ENCODE data around the gene KPNA6.

KPNA6 gene

DNA sequence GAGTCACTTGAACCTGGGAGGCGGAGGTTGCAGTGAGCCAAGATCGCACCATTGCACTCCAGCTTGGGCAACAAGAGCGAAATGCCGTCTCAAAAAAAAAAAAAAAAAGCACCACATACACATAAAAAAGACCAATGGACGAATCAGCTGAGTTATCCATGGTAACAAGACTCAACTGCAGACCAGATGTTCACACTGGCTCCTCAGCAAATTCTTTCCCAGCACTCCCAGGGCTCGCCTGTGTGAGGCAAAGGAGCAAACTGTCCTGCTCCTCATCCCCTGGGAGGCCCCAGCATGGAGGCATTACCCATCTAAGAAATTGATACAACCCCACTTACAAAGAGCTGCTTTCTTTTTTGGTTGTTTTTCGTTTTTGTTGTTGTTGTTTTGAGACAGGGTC, 111.2 kb downstream of the KPNA6 start:
- no peak for DNase-seq (ENCODE audit: low read depth)

DNA sequence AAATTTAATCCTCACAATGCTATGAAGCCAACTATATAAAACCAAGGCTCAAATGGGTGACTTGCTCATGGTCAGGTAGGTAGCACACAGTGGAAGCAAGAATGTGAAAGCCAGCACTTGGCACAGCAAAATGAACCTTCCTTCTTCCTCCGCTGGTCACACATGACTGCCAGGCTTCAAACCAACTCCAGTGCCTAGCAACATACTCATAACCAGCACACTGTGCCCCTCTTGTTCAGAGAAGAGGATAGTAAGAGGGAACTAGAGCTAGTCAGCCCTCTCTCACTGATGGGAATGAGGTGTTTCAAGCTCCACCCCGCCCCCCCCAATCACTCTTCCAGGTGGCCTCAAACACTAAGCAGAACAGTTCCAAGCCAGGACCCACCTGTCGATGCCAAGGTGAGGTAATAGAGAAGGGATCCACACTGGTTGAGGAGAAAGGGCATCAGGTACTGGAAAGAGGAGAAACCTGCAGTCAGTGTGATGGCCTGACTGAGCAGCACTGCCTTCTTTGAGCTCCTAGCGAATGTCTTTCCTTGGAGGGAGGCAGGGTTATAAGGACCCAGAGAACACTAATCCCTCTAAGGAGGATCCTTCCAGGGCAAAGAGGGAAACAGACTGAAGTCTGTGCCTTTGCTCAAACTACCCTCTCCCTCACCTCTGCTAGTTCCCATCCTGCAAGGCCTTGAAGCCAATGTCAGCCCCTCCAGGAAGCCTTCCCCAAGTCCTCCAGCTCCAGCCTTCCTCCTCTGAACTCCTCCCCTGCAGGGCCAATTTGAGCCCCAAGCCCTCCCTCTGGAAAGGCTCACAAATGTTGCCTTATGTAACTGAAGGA, 113.1 kb downstream of the KPNA6 start:
- DNase-seq (ENCODE audit: low read depth) = no peak

DNA sequence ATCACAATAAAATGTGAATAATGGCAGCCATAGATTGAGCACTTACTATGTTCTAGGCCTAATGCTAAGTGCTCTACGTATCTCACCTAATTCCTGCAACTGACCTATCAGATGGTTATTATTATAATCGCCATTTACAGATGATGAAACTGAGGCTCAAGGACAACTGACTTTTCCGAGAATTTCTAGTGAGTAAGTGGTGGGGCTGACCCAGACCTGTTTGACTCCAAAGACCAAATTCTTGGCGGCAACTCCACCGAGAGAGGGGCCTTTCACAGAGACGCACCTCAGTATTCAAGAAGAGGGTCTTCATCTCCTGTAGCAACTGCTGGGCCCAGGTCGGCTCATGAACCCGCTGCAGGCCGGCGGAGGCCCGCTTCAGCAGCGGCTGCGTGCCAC, 113.7 kb downstream of the KPNA6 start:
- DNase-seq (ENCODE audit: low read depth) = no peak

DNA sequence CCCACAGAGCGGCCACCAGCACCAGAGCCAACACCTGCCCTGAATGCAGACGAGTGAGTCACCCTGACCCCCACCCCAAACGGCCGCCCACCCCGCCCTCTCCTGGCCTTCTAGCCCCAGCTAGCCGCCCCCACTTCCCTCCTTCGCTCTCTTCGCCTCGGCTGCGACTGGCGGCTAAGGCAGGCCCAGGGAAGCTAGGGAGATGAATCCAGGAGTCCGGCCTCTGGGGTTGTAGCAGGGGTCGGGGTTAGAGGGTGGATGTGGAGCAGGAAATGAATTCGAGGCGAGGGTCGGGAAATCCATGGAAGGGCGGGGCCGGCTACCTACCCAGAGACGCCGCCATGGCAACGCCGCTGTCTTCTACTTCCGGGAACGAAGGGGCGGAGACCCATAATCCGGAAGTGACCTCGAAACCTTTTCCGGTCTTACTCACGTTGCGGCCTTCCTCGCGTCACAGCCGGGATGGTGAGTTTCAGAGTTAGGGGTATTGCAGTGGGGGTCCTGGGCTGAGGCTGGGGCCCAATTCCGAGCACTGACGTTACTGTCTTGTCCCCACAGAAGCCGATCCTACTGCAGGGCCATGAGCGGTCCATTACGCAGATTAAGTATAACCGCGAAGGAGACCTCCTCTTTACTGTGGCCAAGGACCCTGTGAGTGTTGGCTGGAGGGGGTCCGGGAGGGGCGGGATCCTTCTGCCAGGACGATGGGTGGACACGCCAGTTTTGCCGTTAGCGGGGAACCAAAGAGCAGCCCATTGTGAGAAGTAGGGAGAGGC, 114.3 kb downstream of the KPNA6 start, which contains the start of the genes EIF3I and TMEM234:
EIF3I (plus strand) TSS at position 428 of the 776 bp plus-strand sequence; CDS start at position 463, 35 bp downstream.
TMEM234 (minus strand) TSS at position 374 of the 776 bp plus-strand sequence; CDS start at position 343, 31 bp downstream.
- peak; percentile 77 for DNase-seq (ENCODE audit: low read depth)

DNA sequence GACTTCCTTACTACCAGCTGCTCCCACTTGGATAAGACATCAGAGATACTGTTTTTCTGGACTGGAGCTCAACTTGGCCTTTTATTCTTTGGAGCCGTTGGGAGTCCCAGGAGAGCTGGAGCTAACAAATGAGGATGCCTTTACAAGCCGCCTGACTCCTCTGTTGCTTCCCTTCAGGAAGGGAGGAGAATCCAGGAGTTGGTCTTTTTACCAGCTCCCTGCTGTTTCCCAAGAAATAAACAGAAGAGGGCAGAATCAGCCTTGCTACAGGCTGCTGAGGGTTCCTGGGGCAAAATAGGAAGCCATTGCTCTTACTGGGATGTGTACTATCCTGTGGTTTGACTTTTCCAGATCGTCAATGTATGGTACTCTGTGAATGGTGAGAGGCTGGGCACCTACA, 115.8 kb downstream of the KPNA6 start:
- no peak for DNase-seq (ENCODE audit: low read depth)

DNA sequence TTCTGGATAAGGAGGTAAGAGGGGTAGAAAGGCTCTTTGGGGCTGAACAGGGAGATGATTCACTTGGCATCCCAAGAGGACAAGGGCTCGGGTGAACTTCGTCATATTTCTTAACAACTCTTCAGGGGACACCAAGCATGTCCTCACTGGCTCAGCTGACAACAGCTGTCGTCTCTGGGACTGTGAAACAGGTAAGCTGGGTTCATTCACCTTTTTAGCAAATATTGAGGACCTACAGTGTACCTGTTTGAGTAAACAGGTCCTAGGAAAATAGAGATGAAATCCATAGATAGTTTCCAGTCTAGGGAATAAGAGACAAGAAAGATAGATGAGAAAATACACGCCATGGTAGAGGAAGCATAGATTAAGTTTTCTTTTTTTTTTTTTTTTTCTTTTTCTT, 116.4 kb downstream of the KPNA6 start:
- DNase-seq (ENCODE audit: low read depth) = no peak
